ENCODE data around the gene DHRSX. TPM values are rescaled to one million over a fixed set of nuclear protein-coding genes. Genes with fewer than 3 reads are reported as not detected.
A peak's percentile ranks its signal among the peaks of the same experiment; 100 is the strongest.
"Not testable (repeated sequence)": the region's sequence is repeated elsewhere in the genome, so short reads cannot be mapped to it uniquely, and the experiment has no call there.

DHRSX gene
- total and polyA plus RNA-seq, 2 donors (not counting 1 experiment from before 2014, with no cell fraction given), result 23.7 to 25.6 TPM

- Histone ChIP-seq H3K79me2 (ENCODE audit: control insufficient read depth, insufficient read depth, low read length) (no peaks in the 10 kb centered on the region), H2AFZ (ENCODE audit: low read length) (no peak overlapping the region), H3K36me3 (ENCODE audit: control insufficient read depth, insufficient read depth, low read length) (no peaks in the 10 kb centered on the region), H3K4me2 (ENCODE audit: extremely low read depth, insufficient read depth, low read length) (peak overlapping the region; percentile 45), H4K20me1 (ENCODE audit: control insufficient read depth, extremely low read depth, insufficient read depth, low read length) (no peaks in the 10 kb centered on the region), H3K4me3 (replicated peaks in 1 of 4; ENCODE audit: control extremely low read depth in 1 of 4, insufficient read depth in 1 of 4, low read depth in 3 of 4, low read length in 4 of 4) (no peak overlapping the region), H3K9me3 (ENCODE audit: control insufficient read depth, insufficient read depth, low read depth, low read length) (no peaks in the 10 kb centered on the region), H3K4me1 (ENCODE audit: control insufficient read depth, extremely low read depth, insufficient read depth, low read length) (peaks cover 14% of the 10 kb centered on the region), H3K27ac (ENCODE audit: insufficient read depth, low read length) (peak overlapping the region; percentile 81), H3K27me3 (ENCODE audit: control insufficient read depth, insufficient read depth, low read length) (no peaks in the 10 kb centered on the region), H3K9ac (ENCODE audit: insufficient read depth, low read length) (no peak overlapping the region)
- TF ChIP-seq, protein P1, sequence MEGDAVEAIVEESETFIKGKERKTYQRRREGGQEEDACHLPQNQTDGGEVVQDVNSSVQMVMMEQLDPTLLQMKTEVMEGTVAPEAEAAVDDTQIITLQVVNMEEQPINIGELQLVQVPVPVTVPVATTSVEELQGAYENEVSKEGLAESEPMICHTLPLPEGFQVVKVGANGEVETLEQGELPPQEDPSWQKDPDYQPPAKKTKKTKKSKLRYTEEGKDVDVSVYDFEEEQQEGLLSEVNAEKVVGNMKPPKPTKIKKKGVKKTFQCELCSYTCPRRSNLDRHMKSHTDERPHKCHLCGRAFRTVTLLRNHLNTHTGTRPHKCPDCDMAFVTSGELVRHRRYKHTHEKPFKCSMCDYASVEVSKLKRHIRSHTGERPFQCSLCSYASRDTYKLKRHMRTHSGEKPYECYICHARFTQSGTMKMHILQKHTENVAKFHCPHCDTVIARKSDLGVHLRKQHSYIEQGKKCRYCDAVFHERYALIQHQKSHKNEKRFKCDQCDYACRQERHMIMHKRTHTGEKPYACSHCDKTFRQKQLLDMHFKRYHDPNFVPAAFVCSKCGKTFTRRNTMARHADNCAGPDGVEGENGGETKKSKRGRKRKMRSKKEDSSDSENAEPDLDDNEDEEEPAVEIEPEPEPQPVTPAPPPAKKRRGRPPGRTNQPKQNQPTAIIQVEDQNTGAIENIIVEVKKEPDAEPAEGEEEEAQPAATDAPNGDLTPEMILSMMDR (conservative IDR thresholded peaks at IDR 0.05 in 1 of 2, IDR thresholded peaks at IDR 0.05 in 1 of 2; ENCODE audit: low read depth in 1 of 2, low read length in 2 of 2), result no peak
- TF ChIP-seq EZH2 (IDR thresholded peaks at IDR 0.05; ENCODE audit: low read length, missing control alignments), result no peak
- peak; percentile 88 to 99 for DNase-seq (ENCODE audit: low read depth in 2 of 2)
Observed at GRCh38 chrX:2351999-2352995, 148.5 kb downstream of the DHRSX start.

- peak overlapping the region; percentile 81 for H3K27ac ChIP-seq (ENCODE audit: insufficient read depth, low read length)
Observed at GRCh38 chrX:2351321-2351720, 149.5 kb downstream of the DHRSX start.

DNA sequence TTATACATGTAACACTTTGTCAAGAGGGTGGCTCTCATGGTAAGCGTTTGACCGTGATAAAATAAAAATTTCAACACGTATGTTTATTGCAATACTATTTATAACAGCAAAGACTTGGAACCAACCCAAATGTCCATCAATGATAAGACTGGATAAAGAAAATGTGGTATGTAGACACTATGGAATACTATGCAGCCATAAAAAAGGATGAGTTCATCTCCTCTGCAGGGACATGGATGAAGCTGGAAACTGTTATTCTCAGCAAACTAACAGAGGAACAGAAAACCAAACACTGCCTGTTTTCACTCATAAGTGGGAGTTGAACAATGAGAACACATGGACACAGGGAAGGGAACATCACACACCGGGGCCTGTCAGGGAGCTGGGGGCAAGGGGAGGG lies 150.1 kb downstream of the DHRSX start:
- not testable (repeated sequence) for H4K20me1 ChIP-seq (ENCODE audit: control insufficient read depth, extremely low read depth, insufficient read depth, low read length); H3K79me2 ChIP-seq (ENCODE audit: control insufficient read depth, insufficient read depth, low read length); H3K9me3 ChIP-seq (ENCODE audit: control insufficient read depth, insufficient read depth, low read depth, low read length); H3K9ac ChIP-seq (ENCODE audit: insufficient read depth, low read length); H3K27me3 ChIP-seq (ENCODE audit: control insufficient read depth, insufficient read depth, low read length); DNase-seq (ENCODE audit: low read depth in 2 of 2); H3K36me3 ChIP-seq (ENCODE audit: control insufficient read depth, insufficient read depth, low read length); H2AFZ ChIP-seq (ENCODE audit: low read length); H3K4me2 ChIP-seq (ENCODE audit: extremely low read depth, insufficient read depth, low read length); H3K27ac ChIP-seq (ENCODE audit: insufficient read depth, low read length); H3K4me3 ChIP-seq (replicated peaks in 1 of 4; ENCODE audit: control extremely low read depth in 1 of 4, insufficient read depth in 1 of 4, low read depth in 3 of 4, low read length in 4 of 4)
- H3K4me1 ChIP-seq (ENCODE audit: control insufficient read depth, extremely low read depth, insufficient read depth, low read length), result peaks cover 14% of the 10 kb centered on the region

More at GRCh38 chrX:2351321-2351720, 149.5 kb downstream of the DHRSX start:
- Histone ChIP-seq H3K36me3 (ENCODE audit: control insufficient read depth, insufficient read depth, low read length) (no peaks in the 10 kb centered on the region), H3K4me3 (replicated peaks in 1 of 4; ENCODE audit: control extremely low read depth in 1 of 4, insufficient read depth in 1 of 4, low read depth in 3 of 4, low read length in 4 of 4) (no peak overlapping the region), H3K9me3 (ENCODE audit: control insufficient read depth, insufficient read depth, low read depth, low read length) (no peaks in the 10 kb centered on the region), H3K4me2 (ENCODE audit: extremely low read depth, insufficient read depth, low read length) (no peak overlapping the region), H3K27me3 (ENCODE audit: control insufficient read depth, insufficient read depth, low read length) (no peaks in the 10 kb centered on the region), H3K9ac (ENCODE audit: insufficient read depth, low read length) (no peak overlapping the region), H4K20me1 (ENCODE audit: control insufficient read depth, extremely low read depth, insufficient read depth, low read length) (no peaks in the 10 kb centered on the region), H3K79me2 (ENCODE audit: control insufficient read depth, insufficient read depth, low read length) (no peaks in the 10 kb centered on the region), H3K4me1 (ENCODE audit: control insufficient read depth, extremely low read depth, insufficient read depth, low read length) (peaks cover 14% of the 10 kb centered on the region), H2AFZ (ENCODE audit: low read length) (no peak overlapping the region)
- peak; percentile 51 to 81 for DNase-seq (ENCODE audit: low read depth in 2 of 2)
- TF ChIP-seq, protein P1 (conservative IDR thresholded peaks at IDR 0.05 in 1 of 2, IDR thresholded peaks at IDR 0.05 in 1 of 2; ENCODE audit: low read depth in 1 of 2, low read length in 2 of 2), result no peak
- TF ChIP-seq EZH2 (IDR thresholded peaks at IDR 0.05; ENCODE audit: low read length, missing control alignments), result no peak

DNA sequence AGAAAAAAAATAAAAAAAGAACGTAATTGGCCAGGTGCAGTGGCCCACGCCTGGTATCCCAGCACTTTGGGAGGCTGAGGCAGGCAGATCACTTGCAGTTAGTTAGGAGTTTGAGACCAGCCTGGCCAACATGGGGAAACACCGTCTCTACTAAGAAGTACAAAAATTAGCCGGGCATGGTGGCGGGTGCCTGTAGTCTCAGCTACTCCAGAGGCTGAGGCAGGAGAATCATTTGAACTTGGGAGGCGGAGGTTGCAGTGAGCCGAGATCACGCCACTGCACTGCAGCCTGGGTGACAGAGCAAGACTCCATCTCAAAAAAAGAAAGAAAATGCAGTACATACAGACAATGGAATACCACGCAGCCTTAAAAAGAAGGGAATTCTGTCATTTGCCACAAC lies 150.7 kb downstream of the DHRSX start:
- peaks cover 14% of the 10 kb centered on the region for H3K4me1 ChIP-seq (ENCODE audit: control insufficient read depth, extremely low read depth, insufficient read depth, low read length)
- not testable (repeated sequence) for DNase-seq (ENCODE audit: low read depth in 2 of 2); H3K36me3 ChIP-seq (ENCODE audit: control insufficient read depth, insufficient read depth, low read length); H3K27me3 ChIP-seq (ENCODE audit: control insufficient read depth, insufficient read depth, low read length); H3K4me3 ChIP-seq (replicated peaks in 1 of 4; ENCODE audit: control extremely low read depth in 1 of 4, insufficient read depth in 1 of 4, low read depth in 3 of 4, low read length in 4 of 4); H3K4me2 ChIP-seq (ENCODE audit: extremely low read depth, insufficient read depth, low read length); H2AFZ ChIP-seq (ENCODE audit: low read length); H3K79me2 ChIP-seq (ENCODE audit: control insufficient read depth, insufficient read depth, low read length); H3K27ac ChIP-seq (ENCODE audit: insufficient read depth, low read length); H3K9ac ChIP-seq (ENCODE audit: insufficient read depth, low read length); H4K20me1 ChIP-seq (ENCODE audit: control insufficient read depth, extremely low read depth, insufficient read depth, low read length); H3K9me3 ChIP-seq (ENCODE audit: control insufficient read depth, insufficient read depth, low read depth, low read length)
